ENCODE results near the gene UBE2F. TPM values are rescaled to one million over a fixed set of nuclear protein-coding genes. Genes with fewer than 3 reads are reported as not detected.

Gene UBE2F
- total and polyA plus RNA-seq, 2 of the 4 experiments (the other 2 are of a cell fraction) = 44.6 to 59.8 TPM

GRCh38 chr2:238077292-238077691, 110.5 kb downstream of the UBE2F start:
- CTCF ChIA-PET = interaction anchor here (0.7 kb wide), 1 partner anchor 82 kb away, joined by 3 read pairs; no protein-coding TSS in a partner anchor
- no peak overlapping the region for H2AK5ac ChIP-seq (ENCODE audit: low read depth, low read length)
- dilution Hi-C loops (cut with HindIII; ENCODE audit: low sequenced_read_pairs, unreplicated experiment) = no loop called here
- no peak overlapping the region for H3K14ac ChIP-seq (replicated peaks; ENCODE audit: low read depth, low read length)
- H3K9ac ChIP-seq (ENCODE audit: low read depth, low read length) = no peak overlapping the region
- no peak overlapping the region for H3K4ac ChIP-seq (ENCODE audit: low read depth, low read length)
- H2AFZ ChIP-seq (replicated peaks; ENCODE audit: low read length, poor library complexity) = no peak overlapping the region
- no peaks in the 10 kb centered on the region for H3K27me3 ChIP-seq (ENCODE audit: control insufficient read depth, insufficient read depth, low read length)
- H3K79me1 ChIP-seq (ENCODE audit: low read depth in 1 of 2, low read length in 2 of 2) = no peaks in the 10 kb centered on the region
- H3K36me3 ChIP-seq (ENCODE audit: control insufficient read depth, insufficient read depth, low read length) = peaks cover 22% of the 10 kb centered on the region
- H3K56ac ChIP-seq (ENCODE audit: extremely low read depth, insufficient read depth, low read length) = no peak overlapping the region
- no peak overlapping the region for H2BK5ac ChIP-seq (ENCODE audit: low read depth, low read length, poor library complexity, severe bottlenecking)
- BruUV-seq (replicated peaks) = no TSS peak
- TF ChIP-seq FOS (IDR thresholded peaks at IDR 0.05; ENCODE audit: low read depth, low read length) (no peak), CTCF (conservative IDR thresholded peaks at IDR 0.05; ENCODE audit: low read depth, low read length) (no peak), CHD1 (IDR thresholded peaks at IDR 0.05; ENCODE audit: low read depth, low read length) (no peak), MXI1 (IDR thresholded peaks at IDR 0.05; ENCODE audit: borderline replicate concordance, low read depth, low read length) (no peak), CEBPB (IDR thresholded peaks at IDR 0.05; ENCODE audit: low read depth, low read length) (peak; percentile 47), NFE2L2 (IDR thresholded peaks at IDR 0.05; ENCODE audit: low read depth, low read length) (no peak), SMC3 (IDR thresholded peaks at IDR 0.05; ENCODE audit: low read depth, low read length) (no peak), ELK1 (IDR thresholded peaks at IDR 0.05; ENCODE audit: borderline replicate concordance, low read depth, low read length) (no peak)
- in situ Hi-C loops (cut with MboI; ENCODE audit: low sequenced_read_pairs) = no loop called here
- ATAC-seq (ENCODE audit: low read depth) (no peak), DNase-seq (peak; percentile 21)
- H3K9me3 ChIP-seq (ENCODE audit: control insufficient read depth, insufficient read depth, low read length) = peaks cover 5% of the 10 kb centered on the region
- no peak overlapping the region for H3K4me2 ChIP-seq (ENCODE audit: low read depth, low read length)
- H3K9me1 ChIP-seq (ENCODE audit: insufficient read depth, low read length) = no peaks in the 10 kb centered on the region; the same call in 1 of the 2 replicates
- intact Hi-C loops (cut with micrococcal nuclease) = no loop called here
- H3K23ac ChIP-seq (ENCODE audit: low read depth, low read length) = no peak overlapping the region
- H4K5ac ChIP-seq (ENCODE audit: low read depth, low read length) = no peak overlapping the region
- H3K4me1 ChIP-seq (ENCODE audit: control insufficient read depth, insufficient read depth, low read length) = no peaks in the 10 kb centered on the region
- H4K91ac ChIP-seq (ENCODE audit: insufficient read depth, low read depth, low read length) = no peak overlapping the region
- H2AK9ac ChIP-seq (replicated peaks; ENCODE audit: low read depth, low read length, poor library complexity) = no peak overlapping the region
- WGBS, 2 experiments (ENCODE audit: extremely low coverage in 2 of 2, insufficient read length in 1 of 2) = no CpG with 5 or more reads among the region's 1 CpG
- POLR2A ChIA-PET (ENCODE audit: unreplicated experiment) = no interaction called here
- H2BK120ac ChIP-seq (ENCODE audit: low read depth, low read length) = no peak overlapping the region
- H4K8ac ChIP-seq (ENCODE audit: low read depth in 2 of 2, low read length in 2 of 2) = no peak overlapping the region
- no peak overlapping the region for H3K27ac ChIP-seq (ENCODE audit: insufficient read depth, low read length)
- H3K4me3 ChIP-seq (ENCODE audit: insufficient read depth, low read depth, low read length) = no peak overlapping the region
- no peak overlapping the region for H2BK15ac ChIP-seq (ENCODE audit: low read depth, low read length)
- no peaks in the 10 kb centered on the region; the same call in 1 of the 2 replicates for H4K20me1 ChIP-seq (ENCODE audit: insufficient read depth, low read length)
- no peak overlapping the region for H3K18ac ChIP-seq (ENCODE audit: low read depth, low read length)
- H2BK20ac ChIP-seq (ENCODE audit: low read depth, low read length) = no peak overlapping the region
